CD4-positive, alpha-beta T cell (primary cell): ENCODE data around the gene CCL17. TPM values are rescaled to one million over a fixed set of nuclear protein-coding genes. Genes with fewer than 3 reads are reported as not detected.
"Not testable (repeated sequence)": the region's sequence is repeated elsewhere in the genome, so short reads cannot be mapped to it uniquely, and the experiment has no call there.

Experiments used
- ATAC-seq: fragments of 200-7000 bp; cut with Tn5 transposase; one replicate; pipeline ENCODE4 v1.10.0; 2022; ENCODE audit warnings: mild to moderate bottlenecking; ENCODE audit not compliant: poor library complexity
- CTCF ChIA-PET: fragments of 350-600 bp; sonication (Branson Sonifier 250); formaldehyde crosslinking; loops from one replicate; lab custom pipeline; 2021; ENCODE audit warnings: antibody characterized with exemption, inconsistent platforms; lab: Charles Lee
- POLR2A ChIA-PET: fragments of 350-600 bp; sonication (Branson Sonifier 250); formaldehyde crosslinking; loops from one replicate; lab custom pipeline; 2021; ENCODE audit warnings: antibody characterized with exemption, inconsistent platforms; lab: Charles Lee
- DNase-seq, 14 experiments: peaks; one replicate each; pipeline ENCODE4 v3.0.0-alpha.2; 2013 to 2020; ENCODE audit warnings: mixed read lengths in 2 of 14
- H3K27ac ChIP-seq, 2 donors: one replicate each; pipeline versions ENCODE4 v1.5.1 to v1.7.0; 2013; ENCODE audit warnings: low read length in 2 of 2, low read depth in 1 of 2, mild to moderate bottlenecking in 1 of 2
- H3K27me3 ChIP-seq, 2 experiments: 1 replicate in 1 of 2; 2 replicates in 1 of 2; pipeline versions ENCODE4 v1.6.1 to v1.7.0; 2013; ENCODE audit warnings: low read length in 2 of 2, control low read depth in 1 of 2, mild to moderate bottlenecking in 1 of 2, moderate library complexity in 1 of 2; ENCODE audit not compliant: insufficient read depth in 2 of 2, control insufficient read depth in 1 of 2
- H3K36me3 ChIP-seq: one replicate; pipeline ENCODE4 v1.6.1; 2013; ENCODE audit warnings: low read length, control low read depth; ENCODE audit not compliant: insufficient read depth
- H3K4me1 ChIP-seq: one replicate; pipeline ENCODE4 v1.6.1; 2013; ENCODE audit warnings: low read length, control low read depth; ENCODE audit not compliant: insufficient read depth
- H3K4me3 ChIP-seq: one replicate; pipeline ENCODE4 v1.5.1; 2013; ENCODE audit warnings: mild to moderate bottlenecking, low read length, moderate library complexity
- H3K9me3 ChIP-seq, 2 experiments: 1 replicate in 1 of 2; 2 replicates in 1 of 2; pipeline versions ENCODE4 v1.6.1 to v1.7.0; 2013; ENCODE audit warnings: low read length in 2 of 2, mild to moderate bottlenecking in 2 of 2, control low read depth in 1 of 2, moderate library complexity in 1 of 2; ENCODE audit not compliant: control insufficient read depth in 1 of 2, insufficient read depth in 1 of 2
- H3K27ac Mint-ChIP-seq: one replicate; pipeline ENCODE4 v1.8.0; 2020; ENCODE audit warnings: mixed read lengths
- H3K27me3 Mint-ChIP-seq: one replicate; pipeline ENCODE4 v1.8.0; 2021; ENCODE audit warnings: mixed read lengths
- H3K36me3 Mint-ChIP-seq: one replicate; pipeline ENCODE4 v1.8.0; 2021; ENCODE audit warnings: low read depth, mixed read lengths
- H3K4me1 Mint-ChIP-seq: one replicate; pipeline ENCODE4 v1.8.0; 2021; ENCODE audit warnings: low read depth, mixed read lengths
- H3K4me3 Mint-ChIP-seq: one replicate; pipeline ENCODE4 v1.8.0; 2020; ENCODE audit warnings: mild to moderate bottlenecking, mixed read lengths
- H3K9me3 Mint-ChIP-seq: one replicate; pipeline ENCODE4 v1.8.0; 2020; ENCODE audit warnings: mixed read lengths
- intact Hi-C, 2 experiments: fragments of 100-400 bp; cut with DNase I in 1 of 2; cut with micrococcal nuclease in 1 of 2; formaldehyde crosslinking; loops; one replicate each; pipeline versions ENCODE4 v1.15.1 to v1.9.0; 2023 to 2025; cut with DNase I, micrococcal nuclease
- total RNA-seq, 174 experiments: library from RNA in 2 of 174; stranded (reverse) in 2 of 174; gene quantifications; one replicate each; pipeline ENCODE4 v1.2.3 and lab custom pipeline; 2021 to 2026
- TF ChIP-seq, protein P1 (sequence below): fragments of 200-600 bp; IDR thresholded peaks from one replicate; pipeline ENCODE4 v1.8.0; 2022; ENCODE audit warnings: antibody characterized with exemption, mild to moderate bottlenecking

CCL17 gene
- total RNA-seq, 2 experiments from 2014 or later = not detected

DNA sequence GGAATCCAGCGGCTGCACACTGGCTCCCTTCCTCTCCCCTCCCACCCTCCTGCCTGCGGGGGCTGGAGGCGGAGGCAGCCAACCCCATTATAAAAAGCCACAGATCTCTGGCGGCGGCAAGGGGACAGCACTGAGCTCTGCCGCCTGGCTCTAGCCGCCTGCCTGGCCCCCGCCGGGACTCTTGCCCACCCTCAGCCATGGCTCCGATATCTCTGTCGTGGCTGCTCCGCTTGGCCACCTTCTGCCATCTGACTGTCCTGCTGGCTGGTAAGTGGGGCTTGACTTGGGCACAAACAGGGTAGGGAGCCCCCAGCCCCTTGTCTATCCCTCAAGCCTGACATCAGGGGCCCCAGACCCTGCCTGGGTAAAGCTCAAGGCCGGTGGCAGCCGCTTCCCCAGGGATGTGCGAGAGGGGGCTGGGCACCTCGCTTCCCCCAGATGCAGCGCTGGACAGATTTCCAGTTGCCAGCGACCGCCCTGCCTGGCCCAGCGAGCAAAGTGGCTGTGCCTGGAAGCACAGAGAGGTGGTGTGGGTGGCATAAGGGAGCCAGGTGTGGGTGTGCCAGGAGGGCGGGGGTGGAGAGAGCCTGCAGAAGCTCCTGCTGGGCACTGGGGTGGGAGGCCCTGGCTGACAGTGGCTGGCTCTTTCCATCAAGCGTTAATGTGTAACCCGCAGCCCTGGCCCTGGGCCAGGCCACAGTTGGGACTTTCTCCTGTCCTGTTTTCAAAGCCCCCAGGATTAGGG, 32.0 kb upstream of the CCL17 start, which contains the start of gene CX3CL1:
Gene CX3CL1, plus strand, starts transcription at position 119 of the 745 bp plus-strand sequence. Its CDS starts 79 bp downstream, at position 198.
- intact Hi-C loops = no loop called here
- ChIA-PET POLR2A (no interaction called here), CTCF (no interaction called here)
- no peaks in the 10 kb centered on the region for H3K27me3 ChIP-seq
- H3K9me3 ChIP-seq = no peaks in the 10 kb centered on the region
- TF ChIP-seq, protein P1, sequence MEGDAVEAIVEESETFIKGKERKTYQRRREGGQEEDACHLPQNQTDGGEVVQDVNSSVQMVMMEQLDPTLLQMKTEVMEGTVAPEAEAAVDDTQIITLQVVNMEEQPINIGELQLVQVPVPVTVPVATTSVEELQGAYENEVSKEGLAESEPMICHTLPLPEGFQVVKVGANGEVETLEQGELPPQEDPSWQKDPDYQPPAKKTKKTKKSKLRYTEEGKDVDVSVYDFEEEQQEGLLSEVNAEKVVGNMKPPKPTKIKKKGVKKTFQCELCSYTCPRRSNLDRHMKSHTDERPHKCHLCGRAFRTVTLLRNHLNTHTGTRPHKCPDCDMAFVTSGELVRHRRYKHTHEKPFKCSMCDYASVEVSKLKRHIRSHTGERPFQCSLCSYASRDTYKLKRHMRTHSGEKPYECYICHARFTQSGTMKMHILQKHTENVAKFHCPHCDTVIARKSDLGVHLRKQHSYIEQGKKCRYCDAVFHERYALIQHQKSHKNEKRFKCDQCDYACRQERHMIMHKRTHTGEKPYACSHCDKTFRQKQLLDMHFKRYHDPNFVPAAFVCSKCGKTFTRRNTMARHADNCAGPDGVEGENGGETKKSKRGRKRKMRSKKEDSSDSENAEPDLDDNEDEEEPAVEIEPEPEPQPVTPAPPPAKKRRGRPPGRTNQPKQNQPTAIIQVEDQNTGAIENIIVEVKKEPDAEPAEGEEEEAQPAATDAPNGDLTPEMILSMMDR = no peak
- Mint-ChIP-seq H3K27ac (no peak within 1 kb of the TSS), H3K36me3 (no peaks in the 10 kb centered on the region), H3K4me1 (no peaks in the 10 kb centered on the region), H3K27me3 (no peaks in the 10 kb centered on the region), H3K9me3 (no peaks in the 10 kb centered on the region), H3K4me3 (no peak within 1 kb of the TSS)
- H3K27ac ChIP-seq = no peak within 1 kb of the TSS
- ATAC-seq = no peak
- DNase-seq = no peak
- no peaks in the 10 kb centered on the region for H3K4me1 ChIP-seq
- no peak within 1 kb of the TSS for H3K4me3 ChIP-seq
- no peaks in the 10 kb centered on the region for H3K36me3 ChIP-seq

DNA sequence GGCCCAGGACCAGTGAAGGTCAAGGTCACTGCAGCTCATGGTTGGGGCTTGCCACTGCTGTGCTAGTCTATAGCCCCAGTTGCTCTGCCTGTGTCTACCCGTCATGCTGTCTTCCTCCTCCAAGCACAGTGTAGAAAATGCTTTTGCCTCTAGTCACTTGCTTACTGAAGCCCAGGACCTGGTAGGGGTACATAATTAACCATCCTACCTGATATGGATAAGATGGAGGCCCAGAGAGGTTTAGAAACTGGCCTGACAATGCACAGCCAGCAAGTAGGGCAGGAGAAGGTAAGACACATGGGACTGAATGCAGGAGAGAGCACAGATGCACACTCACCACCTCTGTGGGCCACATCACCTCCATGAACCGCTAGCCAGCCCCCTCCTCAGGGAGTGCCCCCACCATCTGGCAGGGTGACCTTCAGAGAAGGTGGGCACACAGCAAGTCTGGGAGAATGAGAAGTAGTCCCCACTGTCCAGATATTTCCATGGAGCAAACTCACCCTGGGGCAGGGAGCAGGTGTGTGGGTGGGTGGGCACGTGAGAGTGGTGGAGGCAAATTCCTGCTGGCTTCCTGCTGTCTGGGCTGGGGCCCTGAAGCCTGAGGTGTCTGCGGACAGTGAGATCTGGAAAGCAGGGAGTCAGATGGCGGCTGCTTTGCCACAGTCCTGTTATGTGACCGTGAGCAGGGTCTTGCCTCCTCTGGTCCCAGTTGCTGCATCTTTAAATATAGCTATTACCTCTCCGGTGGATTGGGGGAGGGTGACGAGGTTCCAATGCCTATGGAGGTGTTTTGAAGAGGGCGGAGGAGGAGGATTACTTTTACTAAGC, 31.2 kb upstream of the CCL17 start:
- no peak for ATAC-seq
- H3K9me3 Mint-ChIP-seq = no peaks in the 10 kb centered on the region
- POLR2A ChIA-PET = no interaction called here

DNA sequence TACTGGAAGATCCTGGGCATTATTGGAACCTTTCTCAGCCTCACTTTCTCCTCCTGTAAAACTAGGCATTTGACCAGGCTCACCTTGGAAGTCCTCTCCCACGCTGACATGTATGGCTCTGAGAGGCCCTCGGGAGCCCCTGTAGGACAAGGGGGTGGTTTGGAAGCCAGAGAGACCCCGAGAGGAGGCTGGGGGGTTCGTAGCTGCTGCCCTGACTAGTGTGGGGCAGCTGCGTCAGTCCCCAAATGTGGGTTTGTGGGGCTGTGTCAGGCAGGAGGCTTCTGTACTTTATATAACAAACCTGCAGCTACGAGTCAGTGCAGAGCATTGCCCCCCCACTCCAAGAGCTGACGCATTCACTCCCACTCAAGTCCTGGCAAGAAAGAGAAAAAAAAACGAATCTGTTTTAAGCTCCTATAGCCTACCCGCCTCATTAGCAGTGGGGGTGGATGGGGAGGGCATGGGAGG, 30.5 kb upstream of the CCL17 start:
- intact Hi-C loops = no loop called here
- TF ChIP-seq, protein P1 = no peak
- H3K36me3 Mint-ChIP-seq = no peaks in the 10 kb centered on the region
- no peak for ATAC-seq
- Histone ChIP-seq H3K36me3 (no peaks in the 10 kb centered on the region), H3K27ac (no peak overlapping the region), H3K4me1 (no peaks in the 10 kb centered on the region), H3K27me3 (no peaks in the 10 kb centered on the region), H3K9me3 (no peaks in the 10 kb centered on the region), H3K4me3 (no peak overlapping the region)
- POLR2A ChIA-PET = no interaction called here
- no peaks in the 10 kb centered on the region for H3K4me1 Mint-ChIP-seq
- no peaks in the 10 kb centered on the region for H3K9me3 Mint-ChIP-seq
- no peak for DNase-seq
- CTCF ChIA-PET = no interaction called here
- H3K27me3 Mint-ChIP-seq = no peaks in the 10 kb centered on the region
- H3K27ac Mint-ChIP-seq = no peak overlapping the region
- no peak overlapping the region for H3K4me3 Mint-ChIP-seq

More for the DNA sequence above, 31.2 kb upstream of the CCL17 start:
- Histone ChIP-seq H3K27me3 (no peaks in the 10 kb centered on the region), H3K4me1 (no peaks in the 10 kb centered on the region), H3K27ac (no peak overlapping the region), H3K9me3 (no peaks in the 10 kb centered on the region), H3K36me3 (no peaks in the 10 kb centered on the region), H3K4me3 (no peak overlapping the region)
- no peaks in the 10 kb centered on the region for H3K4me1 Mint-ChIP-seq
- TF ChIP-seq, protein P1 = no peak
- CTCF ChIA-PET = no interaction called here
- H3K27me3 Mint-ChIP-seq = no peaks in the 10 kb centered on the region
- no peak overlapping the region for H3K4me3 Mint-ChIP-seq
- H3K27ac Mint-ChIP-seq = no peak overlapping the region
- intact Hi-C loops = no loop called here
- no peaks in the 10 kb centered on the region for H3K36me3 Mint-ChIP-seq
- no peak for DNase-seq

DNA sequence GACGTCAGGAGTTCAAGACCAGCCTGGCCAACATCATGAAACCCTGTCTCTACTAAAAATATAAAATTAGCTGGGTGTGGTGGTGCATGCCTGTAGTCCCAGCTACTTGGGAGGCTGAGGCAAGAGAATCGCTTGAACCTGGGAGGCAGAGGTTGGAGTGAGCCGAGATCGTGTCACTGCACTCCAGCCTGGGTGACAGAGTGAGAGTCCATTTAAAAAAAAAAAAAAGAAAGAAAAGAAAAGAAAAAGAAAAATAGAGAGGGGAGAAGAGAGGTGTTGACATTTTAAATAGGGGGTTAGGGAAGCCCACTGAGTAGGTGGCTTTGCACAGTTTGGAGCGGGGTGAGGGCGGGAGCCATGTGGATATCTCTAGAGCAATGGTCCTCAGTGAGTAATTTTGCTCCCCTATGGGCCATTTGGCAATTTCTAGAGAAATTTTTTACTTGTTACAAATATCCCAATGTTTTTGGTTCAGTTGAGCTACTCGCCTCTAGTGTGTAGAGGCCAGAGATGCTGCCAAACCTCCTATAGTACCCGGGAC, 29.6 kb upstream of the CCL17 start:
- H3K9me3 Mint-ChIP-seq, POLR2A ChIA-PET, H3K9me3 ChIP-seq, H3K27me3 ChIP-seq, H3K4me1 Mint-ChIP-seq, DNase-seq, H3K27me3 Mint-ChIP-seq, H3K4me3 Mint-ChIP-seq, CTCF ChIA-PET, H3K36me3 Mint-ChIP-seq, H3K27ac ChIP-seq, H3K36me3 ChIP-seq, H3K4me1 ChIP-seq, H3K4me3 ChIP-seq, H3K27ac Mint-ChIP-seq, ATAC-seq, intact Hi-C loops: not testable (repeated sequence)
